ENCODE data around the gene COL23A1.

The COL23A1 gene

GRCh38 chr5:178261666-178262600 is 328.3 kb downstream of the COL23A1 start (continued):
- TF ChIP-seq ZNF335 (tag by site-specific recombination; conservative IDR thresholded peaks at IDR 0.05) (no peak), SP2 (tag by site-specific recombination; IDR thresholded peaks at IDR 0.05) (no peak), KLF7 (tag by site-specific recombination; IDR thresholded peaks at IDR 0.05; ENCODE audit: borderline replicate concordance) (no peak)

- Histone ChIP-seq H3K4me1 (ENCODE audit: control insufficient read depth, insufficient read depth, low read length) (no peaks in the 10 kb centered on the region), H3K4me3 (ENCODE audit: low read depth, low read length) (no peak overlapping the region), H3K27ac (ENCODE audit: extremely low read depth, low read depth, low read length) (no peak overlapping the region), H3K36me3 (ENCODE audit: control insufficient read depth in 2 of 2, insufficient read depth in 1 of 2, low read length in 2 of 2) (no peaks in the 10 kb centered on the region), H3K9me3 (ENCODE audit: control insufficient read depth, insufficient read depth, low read depth, low read length) (no peaks in the 10 kb centered on the region)
- ChIA-PET CTCF (interaction anchor here (0.9 kb wide), 1 partner anchor 25 kb away, joined by 4 read pairs; no protein-coding TSS in a partner anchor), POLR2A (no interaction called here)
- TF ChIP-seq HOXA7 (CRISPR knock-in tag; IDR thresholded peaks at IDR 0.05; ENCODE audit: borderline replicate concordance), result no peak
- TF ChIP-seq GLI4 (tag by site-specific recombination; IDR thresholded peaks at IDR 0.05), result no peak
- TF ChIP-seq ZNF670 (tag by site-specific recombination; IDR thresholded peaks at IDR 0.05; ENCODE audit: low read depth), result no peak
- no peak for TF ChIP-seq ZNF239 (tag by site-specific recombination; IDR thresholded peaks at IDR 0.05)
- no peak for TF ChIP-seq ZNF311 (tag by site-specific recombination; IDR thresholded peaks at IDR 0.05; ENCODE audit: borderline replicate concordance)
- TF ChIP-seq ZBTB6 (tag by site-specific recombination; IDR thresholded peaks at IDR 0.05), result no peak
- no peak for TF ChIP-seq ZNF561 (tag by site-specific recombination; IDR thresholded peaks at IDR 0.05; ENCODE audit: borderline replicate concordance)
- no peak for TF ChIP-seq ZBTB48 (tag by site-specific recombination; IDR thresholded peaks at IDR 0.05)
- no peak for TF ChIP-seq PRDM1 (tag by site-specific recombination; IDR thresholded peaks at IDR 0.05)
- TF ChIP-seq ATF2 (tag by site-specific recombination; IDR thresholded peaks at IDR 0.05; ENCODE audit: low read depth), result no peak
- TF ChIP-seq ZNF24 (tag by site-specific recombination; IDR thresholded peaks at IDR 0.05), result no peak
Measured at GRCh38 chr5:178259623-178260536, 330.3 kb downstream of the COL23A1 start.

- no peak overlapping the region for H3K4me3 ChIP-seq (ENCODE audit: low read depth, low read length)
- H3K4me1 ChIP-seq (ENCODE audit: control insufficient read depth, insufficient read depth, low read length), result no peaks in the 10 kb centered on the region
- H3K9me3 ChIP-seq (ENCODE audit: control insufficient read depth, insufficient read depth, low read depth, low read length), result no peaks in the 10 kb centered on the region
- ChIA-PET CTCF (interaction anchor here (0.7 kb wide), 1 partner anchor 23 kb away, joined by 4 read pairs; no protein-coding TSS in a partner anchor), POLR2A (no interaction called here)
- H3K36me3 ChIP-seq (ENCODE audit: control insufficient read depth in 2 of 2, insufficient read depth in 1 of 2, low read length in 2 of 2), result no peaks in the 10 kb centered on the region
- no peak overlapping the region for H3K27ac ChIP-seq (ENCODE audit: extremely low read depth, low read depth, low read length)
- TF ChIP-seq ZNF843 (tag by site-specific recombination; IDR thresholded peaks at IDR 0.05) (no peak), ZNF530 (tag by site-specific recombination; IDR thresholded peaks at IDR 0.05; ENCODE audit: low read depth) (no peak), ZNF280D (tag by site-specific recombination; IDR thresholded peaks at IDR 0.05) (no peak), ZNF394 (tag by site-specific recombination; IDR thresholded peaks at IDR 0.05; ENCODE audit: borderline replicate concordance) (no peak), ZFP69B (tag by site-specific recombination; IDR thresholded peaks at IDR 0.05) (no peak), ZNF146 (tag by site-specific recombination; IDR thresholded peaks at IDR 0.05) (no peak)
Measured at GRCh38 chr5:178257650-178258049, 332.5 kb downstream of the COL23A1 start.

Measured in HEK293 (cell line).